Measurements from ENCODE around the gene ITPKB.
"Not testable (repeated sequence)": the region's sequence is repeated elsewhere in the genome, so short reads cannot be mapped to it uniquely, and the experiment has no call there.

Gene ITPKB

GRCh38 chr1:226642421-226642820 lies 96.7 kb downstream of the ITPKB start:
- no peak overlapping the region for H3K4me3 ChIP-seq (ENCODE audit: low read length)
- DNase-seq (ENCODE audit: low read depth), result no peak
- TF ChIP-seq CTCF (conservative IDR thresholded peaks at IDR 0.05; ENCODE audit: low read length), result no peak

- H3K4me3 ChIP-seq (ENCODE audit: low read length), result no peak overlapping the region
- no peak for DNase-seq (ENCODE audit: low read depth)
- TF ChIP-seq CTCF (conservative IDR thresholded peaks at IDR 0.05; ENCODE audit: low read length), result no peak
These were observed 97.3 kb downstream of the ITPKB start for GRCh38 chr1:226641671-226642231.

GRCh38 chr1:226640321-226641136 lies 98.6 kb downstream of the ITPKB start:
- H3K4me3 ChIP-seq (ENCODE audit: low read length), result no peak overlapping the region
- no peak for DNase-seq (ENCODE audit: low read depth)
- TF ChIP-seq CTCF (conservative IDR thresholded peaks at IDR 0.05; ENCODE audit: low read length), result no peak

- TF ChIP-seq CTCF (conservative IDR thresholded peaks at IDR 0.05; ENCODE audit: low read length), result no peak
- no peak overlapping the region for H3K4me3 ChIP-seq (ENCODE audit: low read length)
- no peak for DNase-seq (ENCODE audit: low read depth)
These were observed 99.4 kb downstream of the ITPKB start for GRCh38 chr1:226639631-226640061.

DNA sequence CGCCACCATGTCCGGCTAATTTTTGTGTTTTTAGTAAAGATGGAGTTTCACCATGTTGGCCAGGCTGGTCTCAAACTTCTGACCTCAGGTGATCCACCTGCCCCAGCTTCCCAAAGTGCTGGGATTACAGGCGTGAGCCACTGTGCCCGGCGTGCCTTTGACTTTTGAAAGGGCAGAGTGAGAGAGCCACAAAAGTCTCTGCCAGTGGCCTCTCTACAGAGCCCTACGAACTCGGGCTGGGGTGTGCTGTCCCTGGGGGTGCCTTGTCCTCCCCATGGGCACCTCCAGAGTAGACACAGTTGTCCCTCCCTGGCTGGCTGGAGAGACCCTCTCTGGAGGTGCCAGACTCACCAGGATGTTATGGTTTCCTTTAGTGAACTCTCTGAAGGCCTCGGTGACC lies 99.9 kb downstream of the ITPKB start:
- H3K4me3 ChIP-seq (ENCODE audit: low read length); DNase-seq (ENCODE audit: low read depth): not testable (repeated sequence)

GRCh38 chr1:226638608-226639007 lies 100.5 kb downstream of the ITPKB start:
- no peak for TF ChIP-seq CTCF (conservative IDR thresholded peaks at IDR 0.05; ENCODE audit: low read length)
- DNase-seq (ENCODE audit: low read depth), result no peak
- no peak overlapping the region for H3K4me3 ChIP-seq (ENCODE audit: low read length)

DNA sequence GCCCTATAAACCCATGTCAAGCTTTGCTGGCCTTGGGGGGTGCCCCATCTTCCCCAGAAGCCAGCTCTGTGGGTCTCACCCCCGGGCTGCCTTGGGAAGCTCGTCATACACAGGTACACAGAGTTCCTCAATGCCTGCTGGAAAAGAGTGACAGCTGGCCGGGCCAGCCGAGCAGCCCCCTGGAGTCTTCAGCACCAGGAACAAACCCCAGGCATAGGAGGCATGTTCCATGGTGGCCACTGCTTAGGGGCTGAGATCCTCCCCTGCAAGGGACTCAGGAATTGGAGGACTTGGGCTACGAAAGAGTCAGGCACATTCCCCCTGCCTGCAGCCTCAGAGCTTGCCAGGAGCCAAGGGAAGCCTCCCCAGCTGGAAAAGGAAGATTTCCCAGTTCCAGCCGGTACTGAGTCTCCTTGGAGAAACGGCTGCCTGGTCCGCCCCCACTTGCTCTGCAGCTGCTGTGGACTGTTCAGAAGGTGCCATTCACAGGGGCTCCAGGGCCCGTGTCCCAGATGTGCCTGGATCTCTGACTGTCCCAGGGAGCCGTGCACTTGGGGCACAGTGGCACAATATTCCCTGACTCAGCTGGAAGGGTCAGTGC lies 101.0 kb downstream of the ITPKB start:
- no peak for TF ChIP-seq CTCF (conservative IDR thresholded peaks at IDR 0.05; ENCODE audit: low read length)

More for the DNA sequence above, 101.0 kb downstream of the ITPKB start:
- H3K4me3 ChIP-seq (ENCODE audit: low read length), result no peak overlapping the region
- DNase-seq (ENCODE audit: low read depth), result no peak
